NK-92 treated with Interleukin-12 subunit alpha and Interleukin-12 subunit beta, amount 100 ng/mL, for 24 hours (cell line): ENCODE measurements around the gene OLFML2B.

Experiments used
- DNase-seq: peaks from one replicate; lab custom pipeline; 2025; lab: John Stamatoyannopoulos, UW

OLFML2B gene

GRCh38 chr1:161978011-161978790 is 45.5 kb downstream of the OLFML2B start:
- no peak for DNase-seq

GRCh38 chr1:161973924-161974845 is 49.5 kb downstream of the OLFML2B start:
- no peak for DNase-seq

- DNase-seq, result no peak
Observed at GRCh38 chr1:161972828-161973227, 50.8 kb downstream of the OLFML2B start.

- DNase-seq, result no peak
Observed at GRCh38 chr1:161970633-161971032, 53.0 kb downstream of the OLFML2B start.

- DNase-seq, result no peak
Observed at GRCh38 chr1:161970036-161970435, 53.6 kb downstream of the OLFML2B start.

GRCh38 chr1:161966067-161966466 is 57.6 kb downstream of the OLFML2B start:
- no peak for DNase-seq

GRCh38 chr1:161962091-161962887 is 61.4 kb downstream of the OLFML2B start:
- DNase-seq, result no peak

GRCh38 chr1:161958425-161958824 is 65.2 kb downstream of the OLFML2B start:
- no peak for DNase-seq

GRCh38 chr1:161956930-161957329 is 66.7 kb downstream of the OLFML2B start:
- DNase-seq, result no peak

- DNase-seq, result no peak
Observed at GRCh38 chr1:161956097-161956496, 67.6 kb downstream of the OLFML2B start.

GRCh38 chr1:161955606-161956005 is 68.1 kb downstream of the OLFML2B start:
- no peak for DNase-seq

GRCh38 chr1:161954466-161954865 is 69.2 kb downstream of the OLFML2B start:
- no peak for DNase-seq

- no peak for DNase-seq
Observed at GRCh38 chr1:161954050-161954449, 69.6 kb downstream of the OLFML2B start.

- no peak for DNase-seq
Observed at GRCh38 chr1:161953256-161953920, 70.3 kb downstream of the OLFML2B start.

GRCh38 chr1:161952607-161953172 is 71.0 kb downstream of the OLFML2B start:
- DNase-seq, result no peak

GRCh38 chr1:161951646-161952045 is 72.0 kb downstream of the OLFML2B start:
- DNase-seq, result no peak

GRCh38 chr1:161950377-161950776 is 73.3 kb downstream of the OLFML2B start:
- DNase-seq, result no peak

GRCh38 chr1:161949548-161949947 is 74.1 kb downstream of the OLFML2B start:
- DNase-seq, result no peak

GRCh38 chr1:161948435-161948834 is 75.2 kb downstream of the OLFML2B start:
- DNase-seq, result no peak

GRCh38 chr1:161946071-161946987 is 77.3 kb downstream of the OLFML2B start:
- DNase-seq, result no peak
